GDM1 (cell line): ENCODE results near the gene C20orf202.
"Not testable (repeated sequence)": the region's sequence is repeated elsewhere in the genome, so short reads cannot be mapped to it uniquely, and the experiment has no call there.

ENCODE experiments used
- DNase-seq: peaks from one replicate; lab custom pipeline; 2025; lab: John Stamatoyannopoulos, UW

The C20orf202 gene

DNA sequence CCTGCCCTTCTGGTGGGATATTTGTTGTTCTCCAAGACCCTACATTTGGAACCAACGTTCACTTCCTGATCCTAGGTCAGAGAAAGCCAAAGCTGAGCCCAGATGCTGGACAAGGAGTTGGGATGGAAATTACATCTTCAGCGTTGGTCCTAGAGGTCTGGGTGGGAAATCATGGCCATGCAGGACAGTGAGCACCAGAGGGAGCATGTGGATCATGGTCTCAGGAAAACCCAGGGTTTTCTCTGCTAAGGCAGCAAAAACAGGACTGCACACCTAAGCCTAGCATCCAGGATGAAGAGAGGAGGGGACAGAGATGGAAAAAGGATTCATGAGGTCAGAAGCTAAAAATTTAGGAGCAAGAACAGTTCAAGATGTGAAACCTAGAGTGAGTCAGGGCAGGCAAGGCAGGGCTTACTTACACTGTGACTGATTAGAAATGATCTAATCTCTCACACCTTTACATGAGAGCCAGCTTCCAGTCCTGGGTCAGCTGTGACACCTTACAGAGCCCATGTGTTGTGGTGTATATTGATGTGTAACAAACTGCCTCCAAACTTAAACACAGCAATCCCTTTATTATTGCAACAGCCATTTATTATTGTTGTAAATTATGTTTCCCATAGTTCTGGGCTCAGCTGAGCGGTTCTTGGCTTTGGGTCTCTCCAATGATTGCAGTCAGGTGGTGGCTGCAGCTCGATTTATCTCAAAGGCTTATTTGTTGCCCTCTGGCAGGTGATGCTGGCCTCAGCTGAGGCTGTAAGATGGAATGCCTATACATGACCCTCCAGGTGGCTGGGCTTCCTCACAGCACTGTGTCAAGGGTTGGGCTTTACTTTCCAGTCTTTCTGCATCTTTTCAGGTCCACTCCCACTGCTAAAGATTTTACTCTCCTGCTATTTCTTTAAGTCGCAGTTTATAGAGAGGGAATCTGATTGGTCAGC is 6.5 kb downstream of the C20orf202 start:
- no peak for DNase-seq

DNA sequence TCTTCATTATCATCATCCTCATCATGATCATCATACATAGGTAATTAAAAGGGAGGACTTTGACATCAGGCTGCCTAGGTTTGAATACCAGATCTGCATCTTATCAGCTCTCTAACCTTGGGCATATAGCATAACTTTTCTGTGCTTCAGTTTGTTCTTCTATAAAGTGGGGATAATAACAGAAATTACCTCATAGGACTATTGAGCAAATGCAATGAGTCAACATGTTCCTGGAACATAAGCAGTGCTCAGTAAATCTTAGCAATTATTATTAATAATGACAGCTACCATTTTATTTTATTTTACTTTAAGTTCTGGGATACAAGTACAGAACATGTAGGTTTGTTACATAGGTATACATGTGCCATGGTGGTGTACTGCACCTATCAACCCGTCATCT is 7.2 kb downstream of the C20orf202 start:
- DNase-seq, result no peak

DNA sequence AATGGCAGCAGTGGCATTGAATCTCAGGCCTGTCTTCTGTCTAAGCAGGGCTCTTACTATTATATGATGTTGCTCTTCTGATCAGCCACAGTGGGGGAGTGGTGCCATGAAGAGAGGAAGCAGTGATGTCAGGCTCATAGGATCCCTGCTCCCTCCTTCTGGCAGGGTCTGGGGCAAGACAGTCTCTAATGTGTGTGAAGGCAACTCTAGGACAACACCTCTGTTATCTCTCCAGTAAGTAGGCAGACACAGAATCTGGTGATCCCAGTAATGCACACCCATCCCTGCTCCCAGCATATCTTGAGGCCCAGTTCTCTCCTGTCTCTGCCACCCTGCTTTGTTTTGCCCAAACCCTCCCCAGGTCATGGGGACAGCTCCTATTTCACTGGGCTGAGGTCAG is 8.8 kb downstream of the C20orf202 start:
- no peak for DNase-seq

DNA sequence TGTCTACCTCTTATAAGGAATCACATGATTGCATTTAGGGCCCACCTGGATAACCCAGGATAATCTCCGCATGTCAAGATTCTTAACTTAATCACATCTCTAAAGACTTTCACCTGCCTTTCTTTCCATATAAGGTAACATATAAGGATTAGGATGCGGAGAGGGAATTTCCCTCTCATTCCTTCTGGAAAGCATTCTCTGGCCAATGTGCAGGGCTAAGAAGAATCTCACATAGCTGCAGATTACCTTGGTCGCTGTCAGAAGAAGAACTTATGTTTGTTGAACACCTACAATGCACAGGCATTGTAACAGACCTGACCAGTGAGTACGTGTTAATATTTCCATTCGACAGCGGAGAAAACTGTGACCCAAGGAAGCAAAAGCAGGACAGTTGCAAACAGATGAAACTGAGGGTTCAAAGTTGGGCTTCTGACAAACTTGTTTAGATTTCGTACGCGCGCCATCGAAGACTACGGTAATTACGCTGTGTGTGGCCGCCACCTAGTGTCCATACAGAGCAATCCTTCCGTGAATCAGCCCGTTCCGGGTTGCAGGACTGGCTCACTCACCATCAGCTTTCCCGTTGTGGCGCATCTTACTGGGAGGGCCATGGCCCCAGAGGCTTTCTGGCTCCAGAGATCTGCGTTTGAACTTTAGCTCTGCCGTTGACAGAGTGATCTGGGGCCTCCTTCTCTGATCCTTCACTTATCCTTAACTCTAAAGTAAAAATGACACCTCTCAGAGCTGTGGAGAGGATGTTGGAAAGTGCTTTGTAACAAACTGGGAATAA is 9.5 kb downstream of the C20orf202 start:
- DNase-seq, result peak; percentile 72

DNA sequence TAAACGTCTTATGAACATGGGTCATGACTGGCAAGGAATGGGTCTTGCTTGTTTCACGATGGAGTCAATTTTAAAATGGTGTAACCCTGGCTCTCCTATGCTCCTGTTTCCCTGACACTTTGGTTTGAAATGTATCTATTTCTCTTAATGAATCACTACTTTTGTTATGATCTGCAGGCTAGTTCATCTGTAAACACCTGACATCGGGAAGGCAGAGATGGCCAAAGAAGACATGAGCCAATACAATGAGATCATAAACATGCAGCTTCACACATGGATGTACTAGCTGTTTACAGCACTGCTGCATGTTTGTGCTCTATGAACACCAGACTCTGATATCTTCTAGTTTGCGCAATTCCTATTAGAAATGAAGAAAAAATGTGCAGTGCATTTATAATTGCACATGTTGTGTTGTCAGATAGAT is 11.6 kb downstream of the C20orf202 start:
- no peak for DNase-seq

DNA sequence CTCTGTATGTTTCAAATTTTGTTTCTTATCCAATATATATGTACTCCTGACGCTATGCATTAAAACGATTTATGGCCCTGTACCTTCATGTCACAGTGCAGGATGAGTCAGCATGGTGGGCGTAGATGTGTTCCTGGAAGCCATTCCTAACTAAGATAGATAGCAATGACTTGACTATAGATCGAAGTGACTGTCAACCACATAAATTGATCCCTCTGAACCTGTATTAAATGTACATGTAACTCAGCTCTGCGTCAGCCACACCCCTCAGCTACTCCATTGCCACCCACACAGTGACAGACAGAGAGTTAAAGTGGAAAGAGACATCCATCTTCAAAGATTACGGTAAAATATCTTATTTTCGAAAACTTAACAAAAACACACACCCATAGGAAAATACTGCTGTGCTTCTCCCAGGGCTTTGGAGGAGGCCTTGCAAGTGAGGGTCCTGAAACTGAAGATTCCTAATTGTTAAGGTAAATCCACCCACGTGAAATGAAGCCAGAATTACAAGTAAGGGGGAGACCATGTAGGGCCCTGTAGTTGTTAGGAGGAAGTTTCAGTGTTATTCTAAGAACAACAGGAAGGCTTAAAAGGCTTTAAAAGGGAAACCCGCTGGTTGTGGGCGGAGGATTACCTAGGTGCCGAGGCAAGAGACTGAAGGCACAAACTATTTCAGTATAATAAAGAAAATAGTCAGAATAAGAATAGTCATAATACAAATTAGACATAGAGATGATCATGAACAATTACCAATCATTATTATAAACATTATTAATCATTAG is 12.3 kb downstream of the C20orf202 start:
- peak; percentile 12 for DNase-seq

DNA sequence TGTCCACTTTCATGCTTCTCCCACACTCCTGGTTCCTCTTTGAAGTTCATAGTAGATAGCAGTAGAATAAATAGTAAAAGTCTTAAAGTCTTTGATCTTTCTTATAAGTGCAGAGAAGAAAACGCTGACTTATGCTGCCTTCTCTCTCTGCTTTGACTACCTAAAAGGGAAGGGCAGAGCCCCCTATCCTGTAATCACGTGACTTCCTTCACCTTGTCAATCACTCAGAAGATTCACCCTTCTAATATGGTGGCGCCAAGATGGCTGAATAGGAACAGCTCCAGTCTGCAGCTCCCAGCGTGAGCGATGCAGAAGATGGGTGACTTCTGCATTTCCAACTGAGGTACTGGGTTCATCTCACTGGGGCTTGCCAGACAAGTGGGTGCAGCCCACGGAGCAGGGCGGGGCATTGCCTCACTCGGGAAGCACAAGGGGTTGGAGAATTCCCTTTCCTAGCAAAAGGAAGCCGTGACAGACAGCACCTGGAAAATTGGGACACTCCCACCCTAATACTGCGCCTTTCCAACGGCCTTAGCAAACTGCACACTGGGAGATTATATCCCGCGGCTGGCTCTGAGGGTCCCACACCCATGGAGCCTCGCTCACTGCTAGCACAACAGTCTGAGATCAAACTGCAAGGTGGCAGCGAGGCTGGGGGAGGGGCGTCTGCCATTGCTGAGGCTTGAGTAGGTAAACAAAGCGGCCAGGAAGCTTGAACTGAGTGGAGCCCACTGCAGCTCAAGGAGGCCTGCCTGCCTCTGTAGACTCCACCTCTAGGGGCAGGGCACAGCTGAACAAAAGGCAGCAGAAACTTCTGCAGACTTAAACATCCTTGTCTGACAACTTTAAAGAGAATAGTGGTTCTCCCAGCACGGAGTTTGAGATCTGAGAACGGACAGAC is 13.5 kb downstream of the C20orf202 start:
- not testable (repeated sequence) for DNase-seq

DNA sequence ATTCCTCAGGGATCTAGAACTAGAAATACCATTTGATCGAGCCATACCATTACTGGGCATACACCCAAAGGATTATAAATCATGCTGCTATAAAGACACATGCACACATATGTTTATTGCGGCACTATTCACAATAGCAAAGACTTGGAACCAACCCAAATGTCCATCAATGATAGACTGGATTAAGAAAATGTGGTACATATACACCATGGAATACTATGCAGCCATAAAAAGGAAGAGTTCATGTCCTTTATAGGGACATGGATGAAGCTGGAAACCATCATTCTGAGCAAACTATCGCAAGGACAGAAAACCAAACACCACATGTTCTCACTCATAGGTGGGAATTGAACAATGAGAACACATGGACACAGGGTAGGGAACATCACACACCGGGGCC is 19.5 kb downstream of the C20orf202 start:
- DNase-seq, result not testable (repeated sequence)

DNA sequence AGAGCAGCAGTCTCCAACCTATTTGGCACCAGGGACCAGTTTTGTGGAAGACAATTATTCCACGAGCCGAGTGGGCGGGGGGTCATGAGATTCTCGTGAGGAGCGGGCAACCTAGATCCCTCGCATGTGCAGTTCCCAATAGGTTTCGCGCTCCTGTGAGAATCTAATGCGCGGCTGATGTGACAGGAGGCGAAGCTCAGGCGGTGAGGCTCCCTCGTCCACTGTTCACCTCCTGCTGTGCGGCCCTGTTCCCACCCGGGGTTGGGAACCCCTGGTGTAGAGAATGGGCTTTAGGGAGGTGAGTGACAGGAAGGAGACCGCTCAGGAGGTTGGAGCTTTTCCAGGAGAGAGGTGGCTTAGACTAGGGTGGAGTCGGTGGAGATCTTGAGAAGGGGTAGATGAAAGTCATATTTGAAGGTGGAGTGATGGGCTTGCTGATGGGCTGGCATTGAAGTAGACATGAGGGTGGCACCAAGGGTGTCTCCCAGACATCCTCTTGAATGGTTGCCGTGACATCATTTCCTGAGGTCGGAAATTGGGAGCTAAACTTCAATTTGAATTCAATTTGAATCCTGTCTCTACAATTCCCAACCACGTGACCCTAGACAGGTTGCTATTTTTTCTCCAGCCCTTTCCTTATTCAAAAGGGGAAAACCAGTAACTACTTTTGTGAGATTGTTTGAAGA is 21.1 kb downstream of the C20orf202 start:
- no peak for DNase-seq

DNA sequence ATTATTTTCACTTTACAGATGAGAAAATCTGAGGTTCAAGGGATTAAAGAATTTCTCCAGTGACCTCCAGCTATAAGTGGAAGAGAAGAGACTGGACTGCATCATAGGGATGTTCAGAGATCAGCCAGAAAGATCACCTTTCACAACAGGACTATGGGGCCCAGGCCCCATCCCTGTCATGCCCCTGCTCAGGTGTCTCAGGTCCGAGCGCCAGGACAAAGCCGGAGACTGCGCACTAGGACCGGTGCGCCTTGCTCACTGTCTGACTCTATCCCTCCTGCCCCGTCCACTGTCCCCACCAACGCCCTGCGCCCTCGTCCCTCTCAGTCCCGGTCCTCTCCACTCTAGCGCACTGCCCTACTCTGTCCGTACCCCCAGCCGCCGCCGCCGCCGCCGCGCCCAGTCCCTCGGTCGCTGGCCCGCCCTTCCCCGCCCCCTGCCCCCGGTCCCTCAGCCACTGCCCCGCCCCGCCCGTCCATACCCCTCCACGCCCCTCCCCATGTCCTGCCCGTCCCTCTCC is 22.1 kb downstream of the C20orf202 start:
- no peak for DNase-seq

DNA sequence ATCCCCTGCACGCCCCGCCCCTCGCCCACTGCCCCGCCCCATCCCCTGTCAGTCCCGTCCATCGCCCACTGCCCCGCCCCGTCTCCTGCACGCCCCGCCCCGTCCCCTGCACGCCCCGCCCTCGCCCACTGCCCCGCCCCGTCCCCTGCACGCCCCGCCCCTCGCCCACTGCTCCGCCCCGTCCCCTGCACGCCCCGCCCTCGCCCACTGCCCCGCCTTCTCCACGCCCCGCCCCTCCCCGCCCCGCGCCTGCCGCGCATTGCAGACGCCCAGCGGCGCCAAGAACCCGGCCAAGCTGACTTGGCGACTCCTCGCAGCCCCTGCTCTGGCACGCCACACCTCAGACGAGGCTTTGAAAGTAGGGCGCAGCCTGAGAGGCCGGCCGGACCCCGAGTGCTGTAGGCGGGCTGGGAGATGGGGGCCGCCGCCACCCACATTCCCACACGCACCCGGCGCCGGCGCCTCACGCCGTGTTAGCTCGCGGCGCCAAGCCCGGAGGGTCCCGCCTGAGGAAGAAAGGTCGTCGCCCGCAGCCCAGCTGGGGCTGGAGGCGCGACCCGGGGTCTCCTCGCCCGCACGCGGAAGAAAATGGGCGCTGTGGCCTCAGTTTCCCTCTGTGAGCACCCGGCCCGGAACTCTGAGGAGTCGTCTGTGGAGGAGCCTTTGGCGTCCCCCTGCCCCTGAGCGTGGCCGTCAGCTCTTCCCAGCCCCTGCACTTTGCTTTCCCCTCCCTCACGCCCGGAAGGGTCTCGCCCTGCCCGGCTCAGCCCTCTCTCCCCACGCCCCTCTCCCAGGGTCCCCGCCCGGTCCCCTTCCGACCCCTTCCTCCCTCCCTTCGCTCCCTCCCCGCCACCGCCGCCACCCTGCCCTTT is 22.8 kb downstream of the C20orf202 start, which contains the start of gene RAD21L1:
Gene RAD21L1 (plus strand): TSS at position 262 of the 872 bp plus-strand sequence. CDS start 2,410 bp downstream, outside the sequence.
- peak; percentile 70 for DNase-seq

DNA sequence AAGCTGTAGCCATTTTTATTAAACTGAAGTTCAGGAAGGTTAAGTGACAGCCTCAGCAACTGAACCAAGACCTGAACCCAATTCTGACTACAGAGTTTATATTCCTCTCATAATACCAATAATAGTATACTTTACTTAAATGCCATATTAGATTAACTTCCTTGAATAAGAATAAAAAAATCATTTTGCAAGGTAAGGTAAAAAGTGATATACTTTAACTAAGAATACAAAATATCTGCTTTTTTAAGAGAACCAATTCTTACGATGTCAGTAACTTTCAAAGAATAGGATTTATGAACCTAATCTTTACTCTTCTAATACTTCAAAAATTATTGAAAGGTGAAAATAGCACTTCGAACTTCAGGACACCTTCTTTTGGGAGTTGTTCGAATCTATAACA is 26.3 kb downstream of the C20orf202 start:
- DNase-seq, result no peak

DNA sequence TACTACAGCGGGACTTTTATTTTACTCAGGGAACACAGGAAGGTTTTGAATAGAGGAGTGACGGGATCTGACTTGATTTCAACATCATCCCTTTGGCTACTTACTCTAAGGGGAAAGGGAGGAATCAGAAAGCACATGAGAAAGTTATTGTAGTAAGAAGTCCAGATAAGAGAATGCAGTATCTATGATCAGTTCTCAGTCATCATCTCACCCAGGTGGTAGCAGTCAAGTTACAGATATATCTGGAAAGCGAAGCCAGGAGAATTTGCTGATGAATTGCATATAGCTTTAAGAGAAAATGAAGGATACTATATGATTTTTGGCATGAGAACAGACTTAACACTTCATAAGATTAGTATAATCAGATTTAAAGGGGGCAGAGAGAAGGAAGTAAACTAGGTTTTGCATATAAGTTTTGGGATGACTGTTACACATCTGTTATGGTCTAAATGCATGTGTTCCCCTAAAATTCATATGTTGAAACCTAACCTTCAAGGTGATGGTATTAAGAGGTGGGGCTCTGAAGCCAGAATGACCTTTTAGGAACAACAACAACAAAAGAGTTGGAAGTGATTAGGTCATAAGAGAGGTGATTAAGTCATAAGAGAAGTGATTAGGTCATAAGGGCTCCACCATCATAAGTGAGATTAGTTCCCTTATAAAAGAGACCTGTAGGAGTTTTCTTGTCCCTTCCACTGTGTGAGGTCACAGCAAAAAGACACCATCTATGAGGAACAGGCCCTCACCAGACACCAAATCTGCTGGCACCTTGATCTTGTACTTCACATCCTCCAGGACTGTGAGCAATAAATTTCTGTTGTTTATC is 29.2 kb downstream of the C20orf202 start:
- no peak for DNase-seq

DNA sequence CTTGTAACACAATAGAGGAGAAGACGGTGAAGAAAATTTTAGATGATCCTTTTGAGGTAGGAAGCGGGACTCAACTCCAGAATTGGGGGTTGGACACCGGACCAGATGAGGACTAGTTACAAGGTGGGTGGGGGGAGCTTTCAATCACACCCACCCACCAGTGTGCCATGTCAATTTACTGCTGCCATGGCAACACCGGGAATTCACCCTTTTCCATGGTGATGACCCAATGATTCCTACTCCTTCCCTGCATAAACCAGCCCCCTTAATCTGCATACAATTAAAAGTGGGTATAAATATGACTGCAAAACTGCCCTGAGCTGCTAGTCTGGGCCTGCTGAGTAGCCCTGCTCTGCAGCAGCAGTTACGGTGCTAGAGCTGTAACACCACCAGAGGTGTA is 37.3 kb downstream of the C20orf202 start:
- DNase-seq, result no peak

DNA sequence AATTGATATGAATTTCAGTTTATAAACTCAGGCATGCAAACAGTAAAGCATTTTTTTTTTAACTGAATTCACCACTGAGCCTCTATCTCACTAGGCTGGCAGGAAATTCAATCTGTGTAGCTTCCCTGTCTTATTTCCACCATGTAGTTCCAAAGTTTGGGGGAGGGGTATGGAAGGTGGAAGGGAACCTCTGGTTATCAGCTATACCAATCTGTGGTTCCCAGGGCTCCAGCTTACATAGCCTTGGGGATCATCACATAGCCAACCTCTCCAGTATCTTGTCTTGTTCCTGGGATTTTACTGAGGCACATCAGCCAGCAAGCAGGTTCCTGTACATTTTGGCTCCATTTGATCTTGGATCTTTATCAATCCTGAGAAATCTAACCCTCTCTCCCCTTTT is 38.2 kb downstream of the C20orf202 start:
- DNase-seq, result no peak

DNA sequence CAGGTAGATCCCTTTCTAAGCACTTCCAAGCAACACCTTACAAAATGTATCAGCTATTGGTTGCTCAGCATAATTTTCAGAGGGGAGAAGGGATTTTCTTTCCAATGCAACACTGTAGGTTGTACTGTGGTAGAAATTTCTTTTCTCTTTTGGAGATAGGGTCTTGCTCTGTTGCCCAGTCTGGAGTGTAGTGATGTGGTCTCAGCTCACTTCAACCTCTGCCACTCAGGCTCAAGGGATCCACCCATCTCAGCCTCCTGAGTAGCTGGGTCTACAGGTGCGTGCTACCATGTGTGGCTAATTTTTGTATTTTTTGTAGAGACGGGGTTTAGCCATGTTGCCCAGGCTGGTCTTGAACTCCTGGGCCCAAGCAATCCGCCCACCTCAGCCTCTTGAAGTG is 38.8 kb downstream of the C20orf202 start:
- DNase-seq, result no peak

DNA sequence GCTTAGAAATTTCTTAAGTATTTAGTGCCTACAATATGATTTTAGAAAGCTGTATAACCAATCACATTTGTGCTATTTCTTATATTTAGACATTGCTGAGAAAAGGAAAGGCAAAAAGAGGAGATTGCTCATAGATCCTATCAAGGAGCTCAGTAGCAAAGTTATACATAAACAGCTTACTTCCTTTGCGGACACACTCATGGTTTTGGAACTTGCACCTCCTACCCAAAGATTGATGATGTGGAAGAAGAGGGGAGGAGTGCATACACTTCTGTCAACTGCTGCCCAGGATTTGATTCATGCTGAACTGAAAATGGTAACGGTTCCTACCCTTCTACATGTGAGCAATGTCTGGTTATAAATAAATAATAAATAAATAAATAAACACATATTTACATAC is 39.3 kb downstream of the C20orf202 start:
- DNase-seq, result peak; percentile 52

DNA sequence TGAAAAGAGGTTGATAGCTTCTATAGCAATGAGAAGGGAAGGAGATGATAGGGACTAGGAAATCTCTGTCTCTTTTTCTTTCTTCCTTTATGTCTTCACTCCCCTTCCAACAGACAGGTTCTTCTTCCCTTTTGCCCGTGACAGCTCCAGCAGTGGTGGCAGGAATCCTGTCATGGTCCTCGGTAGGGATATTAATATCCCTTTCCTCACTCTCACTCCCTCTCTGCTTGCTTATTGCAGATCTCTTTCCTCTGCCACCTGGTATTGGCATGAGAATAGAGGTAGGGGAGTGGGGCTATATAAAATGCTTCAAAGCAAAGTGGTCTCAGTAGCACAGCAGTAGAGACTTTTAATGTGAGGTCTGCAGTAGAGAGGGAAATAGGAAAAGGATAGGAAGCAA is 42.3 kb downstream of the C20orf202 start:
- no peak for DNase-seq
